H9 (cell line): ENCODE results near the gene ABLIM3. TPM values are rescaled to one million over a fixed set of nuclear protein-coding genes. Genes with fewer than 3 reads are reported as not detected.

Source experiments
- DNase-seq: peaks from one replicate; pipeline ENCODE4 v3.0.0-alpha.2; 2017
- H2AFZ ChIP-seq: one replicate; pipeline ENCODE4 v1.6.1; 2013; ENCODE audit warnings: mild to moderate bottlenecking, low read length, control low read depth, moderate library complexity
- H2AK5ac ChIP-seq: 2 replicates; pipeline ENCODE4 v1.6.1; 2013; ENCODE audit warnings: low read length, control low read depth, mixed read lengths; ENCODE audit not compliant: insufficient read length
- H2BK120ac ChIP-seq: one replicate; pipeline ENCODE4 v1.6.1; 2013; ENCODE audit warnings: low read depth, mild to moderate bottlenecking, low read length, control low read depth, inconsistent platforms; ENCODE audit not compliant: poor library complexity, severe bottlenecking
- H2BK12ac ChIP-seq: 2 replicates; pipeline ENCODE4 v1.6.1; 2013; ENCODE audit warnings: low read length, control low read depth, mixed read lengths, low read depth; ENCODE audit not compliant: insufficient read length
- H2BK15ac ChIP-seq: 2 replicates; pipeline ENCODE4 v1.6.1; 2013; ENCODE audit warnings: low read depth, low read length, control low read depth
- H2BK20ac ChIP-seq: one replicate; pipeline ENCODE4 v1.6.1; 2013; ENCODE audit warnings: low read depth, mild to moderate bottlenecking, low read length, control low read depth, inconsistent platforms; ENCODE audit not compliant: poor library complexity, severe bottlenecking
- H2BK5ac ChIP-seq: 2 replicates; pipeline ENCODE4 v1.6.1; 2013; ENCODE audit warnings: low read length, control low read depth, mixed read lengths; ENCODE audit not compliant: insufficient read length
- H3K14ac ChIP-seq: 2 replicates; pipeline ENCODE4 v1.6.1; 2013; ENCODE audit warnings: low read length, control low read depth; ENCODE audit not compliant: insufficient read depth
- H3K18ac ChIP-seq: 2 replicates; pipeline ENCODE4 v1.6.1; 2013; ENCODE audit warnings: low read depth, mild to moderate bottlenecking, mixed read lengths, low read length, control low read depth; ENCODE audit not compliant: insufficient read length
- H3K23ac ChIP-seq: 2 replicates; pipeline ENCODE4 v1.6.1; 2013; ENCODE audit warnings: low read length, control low read depth, mixed read lengths, low read depth; ENCODE audit not compliant: insufficient read length
- H3K23me2 ChIP-seq: 2 replicates; pipeline ENCODE4 v1.6.1; 2013; ENCODE audit warnings: low read depth, mild to moderate bottlenecking, mixed read lengths, low read length, control low read depth; ENCODE audit not compliant: insufficient read length, poor library complexity, severe bottlenecking
- H3K27ac ChIP-seq: 2 replicates; pipeline ENCODE4 v1.5.1; 2013; ENCODE audit warnings: low read length, control low read depth, mixed read lengths, low read depth; ENCODE audit not compliant: insufficient read length
- H3K27me3 ChIP-seq: 2 replicates; pipeline ENCODE4 v1.6.1; 2013; ENCODE audit warnings: low read length, control low read depth, inconsistent platforms; ENCODE audit not compliant: insufficient read depth
- H3K4ac ChIP-seq: 2 replicates; pipeline ENCODE4 v1.6.1; 2013; ENCODE audit warnings: low read depth, mild to moderate bottlenecking, control low read depth, inconsistent platforms, low read length, moderate library complexity
- H3K4me1 ChIP-seq: 2 replicates; pipeline ENCODE4 v1.6.1; 2013; ENCODE audit warnings: low read length, control low read depth, inconsistent platforms; ENCODE audit not compliant: insufficient read depth
- H3K4me2 ChIP-seq: 2 replicates; pipeline ENCODE4 v1.6.1; 2013; ENCODE audit warnings: low read length, control low read depth, mixed read lengths; ENCODE audit not compliant: insufficient read length, insufficient read depth
- H3K56ac ChIP-seq: 2 replicates; pipeline ENCODE4 v1.6.1; 2013; ENCODE audit warnings: low read depth, mild to moderate bottlenecking, mixed read lengths, low read length, control low read depth; ENCODE audit not compliant: insufficient read length
- H3K79me1 ChIP-seq: 2 replicates; pipeline ENCODE4 v1.6.1; 2013; ENCODE audit warnings: low read depth, mild to moderate bottlenecking, moderate library complexity, low read length, control low read depth, inconsistent platforms; ENCODE audit not compliant: insufficient read depth, poor library complexity, severe bottlenecking
- H3K79me2 ChIP-seq: 2 replicates; pipeline ENCODE4 v1.6.1; 2013; ENCODE audit warnings: low read length, control low read depth, inconsistent platforms; ENCODE audit not compliant: insufficient read depth
- H3K9ac ChIP-seq: 2 replicates; pipeline ENCODE4 v1.6.1; 2013; ENCODE audit warnings: low read length, control low read depth, mixed read lengths; ENCODE audit not compliant: insufficient read length; ENCODE audit errors: extremely low read depth
- H3K9me3 ChIP-seq: one replicate; pipeline ENCODE4 v1.6.1; 2013; ENCODE audit warnings: low read depth, low read length, inconsistent platforms; ENCODE audit not compliant: control insufficient read depth
- H3T11ph ChIP-seq: one replicate; pipeline ENCODE4 v1.6.1; 2013; ENCODE audit warnings: mild to moderate bottlenecking, low read length, control low read depth, inconsistent platforms
- H4K20me1 ChIP-seq: one replicate; pipeline ENCODE4 v1.6.1; 2013; ENCODE audit not compliant: control insufficient read depth, insufficient read length, insufficient read depth
- H4K5ac ChIP-seq: 2 replicates; pipeline ENCODE4 v1.6.1; 2013; ENCODE audit warnings: low read depth, mild to moderate bottlenecking, mixed read lengths, low read length, control low read depth; ENCODE audit not compliant: insufficient read length
- H4K8ac ChIP-seq: replicated peaks from 2 replicates; pipeline ENCODE4 v1.6.1; 2013; ENCODE audit warnings: low read length, control low read depth, mixed read lengths, low read depth; ENCODE audit not compliant: insufficient read length
- H4K91ac ChIP-seq: 2 replicates; pipeline ENCODE4 v1.6.1; 2013; ENCODE audit warnings: low read depth, mild to moderate bottlenecking, moderate library complexity, mixed read lengths, low read length, control low read depth; ENCODE audit not compliant: insufficient read length
- H3K27ac Mint-ChIP-seq, 3 experiments: 2 replicates in 2 of 3; 3 replicates in 1 of 3; pipeline ENCODE4 v1.8.0; 2020 to 2021; ENCODE audit warnings: mixed read lengths in 3 of 3, mild to moderate bottlenecking in 1 of 3, moderate library complexity in 1 of 3
- H3K27me3 Mint-ChIP-seq: 2 replicates; pipeline ENCODE4 v1.8.0; 2021; ENCODE audit warnings: low read depth, mild to moderate bottlenecking, moderate library complexity, mixed read lengths
- H3K36me3 Mint-ChIP-seq, 3 experiments: 2 replicates in 2 of 3; 3 replicates in 1 of 3; pipeline ENCODE4 v1.8.0; 2020 to 2021; ENCODE audit warnings: low read depth in 3 of 3, mixed read lengths in 3 of 3; ENCODE audit not compliant: insufficient read depth in 1 of 3
- H3K4me1 Mint-ChIP-seq, 2 experiments: 2 replicates each; pipeline ENCODE4 v1.8.0; 2020; ENCODE audit warnings: mixed read lengths in 2 of 2
- H3K4me3 Mint-ChIP-seq, 2 experiments: 2 replicates in 1 of 2; 3 replicates in 1 of 2; pipeline ENCODE4 v1.8.0; 2020 to 2021; ENCODE audit warnings: mild to moderate bottlenecking in 2 of 2, mixed read lengths in 2 of 2, moderate library complexity in 1 of 2
- H3K9me3 Mint-ChIP-seq, 2 experiments: 2 replicates in 1 of 2; 3 replicates in 1 of 2; pipeline ENCODE4 v1.8.0; 2020; ENCODE audit warnings: mild to moderate bottlenecking in 2 of 2, mixed read lengths in 2 of 2, moderate library complexity in 1 of 2
- WGBS: extraction: QIAGEN DNeasy Blood & Tissue Kit; methylation state at CpG from one replicate; pipeline ENCODE4 v1.1.7; 2013; ENCODE audit warnings: missing lambda C conversion rate, low lambda C conversion rate, mixed read lengths; ENCODE audit not compliant: insufficient read length; ENCODE audit errors: extremely low coverage; 5-methylcytosine and 5-hydroxymethylcytosine counted together
- total RNA-seq: library from RNA; stranded (reverse); gene quantifications from 2 replicates; pipeline ENCODE4 v1.2.1, GENCODE V29; 2021
- TF ChIP-seq, protein P1 (sequence below): fragments of 200-600 bp; sonication (generic); conservative IDR thresholded peaks from 3 replicates; pipeline ENCODE4 v1.8.0; 2021; ENCODE audit warnings: antibody characterized with exemption, mild to moderate bottlenecking

ABLIM3 gene
- total RNA-seq, 1 experiment from 2014 or later = 0.20 TPM

DNA sequence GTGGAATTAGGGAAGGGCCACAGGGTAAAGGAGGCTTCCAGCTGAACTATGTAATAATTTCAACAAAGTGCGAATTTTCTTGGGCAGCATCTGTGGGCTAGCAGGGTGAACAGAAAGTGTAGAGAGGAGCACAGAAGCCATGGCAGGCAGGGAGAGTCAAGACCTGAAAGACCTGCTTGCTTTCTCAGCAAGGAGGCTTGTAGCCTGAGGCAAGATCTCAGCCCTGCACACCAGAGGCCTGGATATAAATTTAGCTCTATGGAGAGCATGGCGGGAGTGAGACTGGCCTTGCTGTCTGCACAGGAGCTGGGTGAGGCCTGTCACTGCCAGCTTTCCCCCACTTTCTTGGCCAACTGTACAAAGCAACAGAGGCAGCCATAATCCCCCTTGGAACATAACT is 46.3 kb upstream of the ABLIM3 start:
- H3K56ac ChIP-seq = no peak overlapping the region
- H3K9me3 ChIP-seq = no peaks in the 10 kb centered on the region
- H3K4ac ChIP-seq = no peak overlapping the region
- no peak overlapping the region for H3K23ac ChIP-seq
- H3T11ph ChIP-seq = no peak overlapping the region
- TF ChIP-seq, protein P1, sequence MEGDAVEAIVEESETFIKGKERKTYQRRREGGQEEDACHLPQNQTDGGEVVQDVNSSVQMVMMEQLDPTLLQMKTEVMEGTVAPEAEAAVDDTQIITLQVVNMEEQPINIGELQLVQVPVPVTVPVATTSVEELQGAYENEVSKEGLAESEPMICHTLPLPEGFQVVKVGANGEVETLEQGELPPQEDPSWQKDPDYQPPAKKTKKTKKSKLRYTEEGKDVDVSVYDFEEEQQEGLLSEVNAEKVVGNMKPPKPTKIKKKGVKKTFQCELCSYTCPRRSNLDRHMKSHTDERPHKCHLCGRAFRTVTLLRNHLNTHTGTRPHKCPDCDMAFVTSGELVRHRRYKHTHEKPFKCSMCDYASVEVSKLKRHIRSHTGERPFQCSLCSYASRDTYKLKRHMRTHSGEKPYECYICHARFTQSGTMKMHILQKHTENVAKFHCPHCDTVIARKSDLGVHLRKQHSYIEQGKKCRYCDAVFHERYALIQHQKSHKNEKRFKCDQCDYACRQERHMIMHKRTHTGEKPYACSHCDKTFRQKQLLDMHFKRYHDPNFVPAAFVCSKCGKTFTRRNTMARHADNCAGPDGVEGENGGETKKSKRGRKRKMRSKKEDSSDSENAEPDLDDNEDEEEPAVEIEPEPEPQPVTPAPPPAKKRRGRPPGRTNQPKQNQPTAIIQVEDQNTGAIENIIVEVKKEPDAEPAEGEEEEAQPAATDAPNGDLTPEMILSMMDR = no peak
- no peak overlapping the region for H4K91ac ChIP-seq
- H3K23me2 ChIP-seq = no peaks in the 10 kb centered on the region
- H3K9me3 Mint-ChIP-seq = peaks cover 24 to 26% of the 10 kb centered on the region in 2 experiments
- no peaks in the 10 kb centered on the region for H4K20me1 ChIP-seq
- H3K27ac Mint-ChIP-seq = no peak overlapping the region
- H2BK5ac ChIP-seq = no peak overlapping the region
- H2BK20ac ChIP-seq = no peak overlapping the region
- H4K8ac ChIP-seq = no peak overlapping the region
- no peak overlapping the region for H2AK5ac ChIP-seq
- no peak overlapping the region for H2AFZ ChIP-seq
- no peak overlapping the region for H3K18ac ChIP-seq
- no peaks in the 10 kb centered on the region for H3K79me2 ChIP-seq
- H3K79me1 ChIP-seq = no peaks in the 10 kb centered on the region
- no peak overlapping the region for H4K5ac ChIP-seq
- no CpG with 5 or more reads among the region's 2 CpGs for WGBS
- peaks cover 3% of the 10 kb centered on the region; the same call in 1 of the 2 replicates for H3K27me3 Mint-ChIP-seq
- H2BK15ac ChIP-seq = no peak overlapping the region
- H3K14ac ChIP-seq = no peak overlapping the region
- H3K4me1 Mint-ChIP-seq = peaks cover 4 to 10% of the 10 kb centered on the region in 2 experiments; a peak in 3 of 4 replicates
- H3K4me2 ChIP-seq = no peak overlapping the region
- no peaks in the 10 kb centered on the region for H3K4me1 ChIP-seq
- no peaks in the 10 kb centered on the region for H3K27me3 ChIP-seq
- no peak overlapping the region for H3K9ac ChIP-seq
- H2BK12ac ChIP-seq = no peak overlapping the region
- H2BK120ac ChIP-seq = no peak overlapping the region
- no peak for DNase-seq
- H3K36me3 Mint-ChIP-seq = peaks cover 0 to 16% (median 2%) of the 10 kb centered on the region in 3 experiments; a peak in 3 of 7 replicates
- H3K4me3 Mint-ChIP-seq = no peak overlapping the region
- no peak overlapping the region for H3K27ac ChIP-seq
